Transverse colon (tissue), 4 donors: ENCODE results near the gene ZNF628. TPM values are rescaled to one million over a fixed set of nuclear protein-coding genes. Genes with fewer than 3 reads are reported as not detected.
A peak's percentile ranks its signal among the peaks of the same experiment; 100 is the strongest.

Experiments used
- DNase-seq: peaks from one replicate; pipeline ENCODE4 v3.0.0-alpha.2; 2019
- H3K27ac ChIP-seq, 4 donors: fragments of 200-600 bp; sonication (generic); 2 replicates each; pipeline ENCODE4 v1.5.1; 2016 to 2018; ENCODE audit warnings: inconsistent platforms in 4 of 4
- H3K27me3 ChIP-seq: fragments of 200-600 bp; sonication (generic); 2 replicates; pipeline ENCODE4 v1.5.1; 2017; ENCODE audit warnings: inconsistent platforms
- H3K36me3 ChIP-seq, 4 donors: fragments of 200-600 bp; sonication (generic); 2 replicates each; pipeline ENCODE4 v1.5.1; 2017 to 2019; ENCODE audit warnings: inconsistent platforms in 4 of 4
- H3K4me1 ChIP-seq, 4 donors: fragments of 200-600 bp; sonication (generic); 2 replicates each; pipeline ENCODE4 v1.5.1; 2017 to 2020; ENCODE audit warnings: inconsistent platforms in 4 of 4
- H3K4me3 ChIP-seq, 4 donors: fragments of 200-600 bp; sonication (generic); 1 replicate in 1 of 4; 2 replicates in 3 of 4; pipeline versions ENCODE4 v1.5.1 to v1.6.1; 2017 to 2019; ENCODE audit warnings: inconsistent platforms in 4 of 4
- H3K9me3 ChIP-seq, 2 donors: fragments of 200-600 bp; sonication (generic); 2 replicates each; pipeline ENCODE4 v1.5.1; 2017 to 2019; ENCODE audit warnings: inconsistent platforms in 2 of 2
- EP300 ChIP-seq: sonication (generic); formaldehyde crosslinking; IDR thresholded peaks from one replicate; pipeline ENCODE4 v1.6.1; 2017; ENCODE audit warnings: antibody characterized with exemption, low read depth
- POLR2A ChIP-seq: fragments of 450-650 bp; IDR thresholded peaks from one replicate; pipeline ENCODE4 v1.6.1; 2016; ENCODE audit warnings: antibody characterized with exemption, mild to moderate bottlenecking, moderate library complexity
- POLR2AphosphoS5 ChIP-seq, 3 donors: sonication (generic); formaldehyde crosslinking; IDR thresholded peaks; one replicate each; pipeline ENCODE4 v1.6.1; 2016; ENCODE audit warnings: antibody characterized with exemption in 3 of 3
- WGBS, 2 donors: methylation state at CpG; one replicate each; pipeline ENCODE4 v1.1.5; 2018; ENCODE audit warnings: low coverage in 1 of 2; 5-methylcytosine and 5-hydroxymethylcytosine counted together
- in situ Hi-C, 4 donors: fragments of 200-750 bp; cut with MboI; loops; one replicate each; pipeline versions ENCODE4 v1.15.0 to v1.15.1; 2017; ENCODE audit warnings: low sequenced_read_pairs in 3 of 4, low pct_ligation_motif_present in 1 of 4, low pct_unique_long_range_greater_than_20kb in 1 of 4
- intact Hi-C: fragments of 100-400 bp; cut with DNase I; formaldehyde crosslinking; loops from one replicate; pipeline ENCODE4 v1.15.1; 2023; ENCODE audit warnings: low total_unique reads
- total RNA-seq, 4 donors: library from RNA; depleted of rRNA; stranded (reverse); fragments of >200 nt; gene quantifications; one replicate each; pipeline ENCODE4 v1.1.0, GENCODE V29; 2016
- TF ChIP-seq, protein P1 (sequence below), 5 experiments: fragments of 200-600 bp in 3 of 5; fragments of 450-650 bp in 2 of 5; sonication (generic) in 3 of 5; IDR thresholded peaks; 1 replicate in 2 of 5; 2 replicates in 3 of 5; pipeline ENCODE4 v1.5.1; 2016 to 2017; ENCODE audit warnings: antibody characterized with exemption in 5 of 5, inconsistent platforms in 3 of 5, mild to moderate bottlenecking in 2 of 5, moderate library complexity in 1 of 5

The ZNF628 gene
- total RNA-seq, 4 donors from 2014 or later, result 5.9 to 7.6 (median 6.4) TPM

DNA sequence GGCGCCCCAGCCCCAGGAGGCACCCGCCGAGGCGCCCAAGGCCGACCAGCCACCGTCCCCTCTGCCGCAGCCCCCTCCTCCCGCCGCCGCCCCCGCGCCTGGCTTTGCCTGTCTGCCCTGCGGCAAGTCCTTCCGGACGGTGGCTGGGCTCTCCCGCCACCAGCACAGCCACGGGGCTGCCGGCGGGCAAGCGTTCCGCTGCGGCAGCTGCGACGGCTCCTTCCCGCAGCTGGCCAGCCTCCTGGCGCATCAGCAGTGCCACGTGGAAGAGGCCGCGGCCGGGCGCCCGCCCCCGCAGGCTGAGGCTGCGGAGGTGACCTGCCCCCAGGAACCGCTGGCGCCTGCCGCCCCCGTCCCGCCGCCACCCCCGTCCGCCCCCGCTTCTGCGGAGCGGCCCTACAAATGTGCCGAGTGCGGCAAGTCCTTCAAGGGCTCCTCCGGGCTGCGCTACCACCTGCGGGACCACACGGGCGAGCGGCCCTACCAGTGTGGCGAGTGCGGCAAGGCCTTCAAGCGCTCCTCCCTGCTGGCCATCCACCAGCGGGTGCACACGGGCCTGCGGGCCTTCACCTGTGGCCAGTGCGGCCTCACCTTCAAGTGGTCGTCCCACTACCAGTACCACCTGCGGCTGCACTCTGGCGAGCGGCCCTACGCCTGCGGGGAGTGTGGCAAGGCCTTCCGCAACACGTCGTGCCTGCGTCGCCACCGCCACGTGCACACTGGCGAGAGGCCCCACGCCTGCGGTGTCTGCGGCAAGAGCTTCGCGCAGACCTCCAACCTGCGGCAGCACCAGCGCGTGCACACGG lies 5.9 kb downstream of the ZNF628 start:
- 93% methylated on average over 69 of the region's 83 CpGs; no CpG with 5 or more reads in 1 of the 2 donors for WGBS, 2 donors
- Histone ChIP-seq H3K9me3 (no peaks in the 10 kb centered on the region), H3K36me3 (no peaks in the 10 kb centered on the region), H3K4me1 (peaks cover 29 to 47% (median 41%) of the 10 kb centered on the region in 4 donors), H3K27ac (no peak overlapping the region), H3K4me3 (no peak overlapping the region), H3K27me3 (peaks cover 10% of the 10 kb centered on the region)
- no peak for DNase-seq
- intact Hi-C loops, result no loop called here
- in situ Hi-C loops, result no loop called here
- TF ChIP-seq EP300, result no peak
- no peak for TF ChIP-seq POLR2AphosphoS5 (IDR thresholded peaks at IDR 0.05)
- no peak for TF ChIP-seq POLR2A
- TF ChIP-seq, protein P1, sequence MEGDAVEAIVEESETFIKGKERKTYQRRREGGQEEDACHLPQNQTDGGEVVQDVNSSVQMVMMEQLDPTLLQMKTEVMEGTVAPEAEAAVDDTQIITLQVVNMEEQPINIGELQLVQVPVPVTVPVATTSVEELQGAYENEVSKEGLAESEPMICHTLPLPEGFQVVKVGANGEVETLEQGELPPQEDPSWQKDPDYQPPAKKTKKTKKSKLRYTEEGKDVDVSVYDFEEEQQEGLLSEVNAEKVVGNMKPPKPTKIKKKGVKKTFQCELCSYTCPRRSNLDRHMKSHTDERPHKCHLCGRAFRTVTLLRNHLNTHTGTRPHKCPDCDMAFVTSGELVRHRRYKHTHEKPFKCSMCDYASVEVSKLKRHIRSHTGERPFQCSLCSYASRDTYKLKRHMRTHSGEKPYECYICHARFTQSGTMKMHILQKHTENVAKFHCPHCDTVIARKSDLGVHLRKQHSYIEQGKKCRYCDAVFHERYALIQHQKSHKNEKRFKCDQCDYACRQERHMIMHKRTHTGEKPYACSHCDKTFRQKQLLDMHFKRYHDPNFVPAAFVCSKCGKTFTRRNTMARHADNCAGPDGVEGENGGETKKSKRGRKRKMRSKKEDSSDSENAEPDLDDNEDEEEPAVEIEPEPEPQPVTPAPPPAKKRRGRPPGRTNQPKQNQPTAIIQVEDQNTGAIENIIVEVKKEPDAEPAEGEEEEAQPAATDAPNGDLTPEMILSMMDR (IDR thresholded peaks at IDR 0.05), result no peak

DNA sequence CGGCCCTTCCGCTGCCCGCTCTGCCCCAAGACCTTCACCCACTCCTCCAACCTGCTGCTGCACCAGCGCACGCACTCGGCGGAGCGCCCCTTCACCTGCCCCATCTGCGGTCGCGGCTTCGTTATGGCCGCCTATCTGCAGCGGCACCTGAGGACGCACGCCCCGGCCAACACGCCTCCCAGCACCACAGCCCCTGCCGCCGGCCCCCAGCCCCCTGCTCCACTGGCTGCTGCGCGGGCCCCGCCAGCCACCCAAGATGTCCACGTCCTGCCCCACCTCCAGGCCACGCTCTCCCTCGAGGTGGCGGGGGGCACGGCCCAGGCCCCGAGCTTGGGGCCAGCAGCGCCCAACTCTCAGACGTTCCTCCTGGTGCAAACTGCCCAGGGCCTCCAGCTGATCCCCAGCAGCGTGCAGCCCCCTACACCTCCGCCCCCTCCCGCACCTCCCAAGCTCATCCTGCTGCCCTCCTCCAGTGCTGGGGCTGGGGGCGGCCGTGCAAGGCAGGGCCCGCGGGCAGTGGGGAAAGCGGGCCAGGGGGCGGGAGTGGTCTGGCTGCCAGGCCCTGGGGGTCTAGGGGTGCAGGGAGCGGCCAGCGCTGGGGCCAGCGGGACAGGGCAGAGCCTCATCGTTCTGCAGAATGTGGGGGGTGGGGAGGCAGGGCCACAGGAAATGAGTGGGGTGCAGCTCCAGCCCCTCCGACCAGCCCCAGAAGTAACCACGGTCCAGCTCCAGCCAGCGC lies 6.7 kb downstream of the ZNF628 start:
- intact Hi-C loops (no loop called here), in situ Hi-C loops (no loop called here)
- Histone ChIP-seq H3K4me3 (no peak overlapping the region), H3K36me3 (no peaks in the 10 kb centered on the region), H3K4me1 (peaks cover 33 to 45% (median 40%) of the 10 kb centered on the region in 4 donors), H3K9me3 (no peaks in the 10 kb centered on the region), H3K27me3 (peaks cover 10% of the 10 kb centered on the region), H3K27ac (no peak overlapping the region)
- no peak for DNase-seq
- 94% methylated on average over 46 of the region's 47 CpGs; no CpG with 5 or more reads in 1 of the 2 donors for WGBS, 2 donors
- TF ChIP-seq POLR2A, result no peak
- no peak for TF ChIP-seq POLR2AphosphoS5 (IDR thresholded peaks at IDR 0.05)
- TF ChIP-seq EP300, result no peak
- TF ChIP-seq, protein P1 (IDR thresholded peaks at IDR 0.05), result no peak

DNA sequence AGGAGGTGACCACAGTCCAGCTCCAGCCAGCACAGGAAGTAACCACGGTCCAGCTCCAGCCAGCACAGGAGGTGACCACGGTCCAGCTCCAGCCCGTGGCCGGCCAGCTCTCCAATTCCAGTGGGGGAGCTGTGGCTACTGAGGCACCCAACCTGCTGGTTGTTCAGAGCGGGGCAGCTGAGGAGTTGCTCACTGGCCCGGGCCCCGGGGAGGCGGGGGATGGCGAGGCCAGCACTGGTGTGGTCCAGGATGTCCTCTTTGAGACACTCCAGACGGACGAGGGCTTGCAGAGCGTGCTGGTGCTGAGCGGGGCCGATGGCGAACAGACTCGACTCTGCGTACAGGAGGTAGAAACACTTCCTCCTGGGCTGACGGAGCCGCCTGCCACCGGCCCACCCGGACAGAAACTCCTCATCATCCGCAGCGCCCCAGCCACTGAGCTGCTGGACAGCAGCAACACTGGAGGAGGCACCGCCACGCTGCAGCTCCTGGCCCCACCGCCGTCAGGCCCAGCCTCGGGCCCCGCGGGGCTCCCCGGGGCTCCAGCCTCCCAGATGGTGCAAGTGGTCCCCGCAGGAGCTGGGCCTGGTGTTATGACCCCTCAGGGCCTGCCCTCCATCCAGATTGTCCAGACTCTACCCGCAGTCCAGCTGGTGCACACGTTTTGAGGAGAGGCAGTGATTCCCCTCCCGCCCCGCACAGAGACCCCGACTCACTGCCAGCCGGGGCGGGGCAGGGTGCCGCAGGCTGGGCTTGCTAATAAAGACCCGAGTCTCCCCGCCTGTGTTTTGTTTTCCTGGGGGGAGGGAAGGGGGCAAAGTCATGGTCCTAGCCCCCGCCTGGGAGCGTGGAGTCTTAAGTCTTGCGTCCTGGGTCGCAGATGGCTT lies 7.5 kb downstream of the ZNF628 start:
- H3K27ac ChIP-seq, result peak overlapping the region; percentile 82 to 94 (median 88)
- TF ChIP-seq POLR2A, result no peak
- TF ChIP-seq, protein P1 (IDR thresholded peaks at IDR 0.05), result no peak
- in situ Hi-C loops (no loop called here), intact Hi-C loops (no loop called here)
- no peaks in the 10 kb centered on the region for H3K9me3 ChIP-seq
- H3K27me3 ChIP-seq, result peaks cover 11% of the 10 kb centered on the region
- 73% methylated on average over 31 of the region's 46 CpGs; no CpG with 5 or more reads in 1 of the 2 donors for WGBS, 2 donors
- H3K4me1 ChIP-seq, result peaks cover 33 to 47% (median 41%) of the 10 kb centered on the region in 4 donors
- peak overlapping the region in 2 of 4 donors; percentile 42 to 64 for H3K4me3 ChIP-seq
- no peak for DNase-seq
- H3K36me3 ChIP-seq, result no peaks in the 10 kb centered on the region
